HG03045 (cell line): ENCODE results near the gene ERG.

Experiments used
- ATAC-seq: cut with Tn5 transposase; IDR thresholded peaks from one replicate; pipeline ENCODE4 v1.9.1; 2021; ENCODE audit warnings: mild to moderate bottlenecking, moderate library complexity; ENCODE audit not compliant: unreplicated experiment

The ERG gene

DNA sequence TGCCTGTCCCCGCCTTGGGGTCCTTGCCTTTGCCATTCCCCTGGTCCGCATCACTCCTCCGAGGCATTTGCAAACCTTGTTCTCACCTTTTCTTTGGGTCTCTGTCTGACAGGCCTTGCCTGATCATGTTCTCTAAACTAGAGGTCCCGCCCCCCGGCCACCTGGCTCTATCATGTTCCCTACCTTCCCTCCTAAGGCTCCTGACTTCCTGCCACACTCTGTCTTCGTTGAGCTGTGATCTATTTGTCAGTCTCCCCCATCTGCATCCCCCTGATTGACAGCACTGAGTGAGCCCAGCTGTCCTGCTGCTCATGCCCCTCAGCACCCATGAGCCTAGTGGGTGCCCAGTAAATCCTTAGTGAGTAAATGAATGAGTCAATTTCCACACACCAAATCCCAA is 22.8 kb downstream of the ERG start:
- no peak for ATAC-seq

DNA sequence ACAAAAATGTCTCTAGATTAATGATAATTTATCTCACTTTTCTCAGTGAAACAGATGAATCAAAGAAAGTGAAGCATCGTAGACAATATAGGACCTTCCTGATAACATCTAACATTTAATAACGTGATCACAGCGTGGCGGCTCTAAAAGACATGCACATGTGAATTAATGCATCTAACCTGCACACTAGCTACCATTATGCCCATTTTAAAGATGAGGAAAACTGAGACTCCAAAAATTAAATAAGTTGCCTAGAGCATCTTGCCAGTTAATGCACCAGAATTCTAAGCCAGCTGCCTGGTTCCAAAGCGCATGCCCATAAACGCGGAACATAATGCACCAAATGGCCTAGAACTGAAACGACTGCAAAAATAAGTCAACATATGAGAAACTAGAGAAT is 23.5 kb downstream of the ERG start:
- ATAC-seq: no peak

DNA sequence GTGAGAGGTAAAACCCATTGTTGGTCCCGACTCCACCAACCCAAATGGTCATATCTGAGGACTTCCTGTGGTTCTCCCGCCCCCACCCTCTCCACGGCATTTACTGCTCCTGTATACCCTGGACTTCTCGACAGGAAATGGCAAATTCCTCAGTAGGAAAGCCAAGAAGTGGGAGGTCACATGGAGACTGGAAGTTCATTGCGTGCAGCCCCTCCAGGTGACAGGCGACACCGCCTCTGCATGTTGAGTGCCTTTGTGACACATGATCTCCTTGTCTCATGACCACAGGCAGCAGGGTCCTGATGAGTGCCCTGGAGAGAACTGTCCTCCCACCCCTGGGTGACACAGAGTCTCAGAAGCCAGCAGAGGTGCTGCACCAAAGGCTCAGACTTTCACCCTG is 24.2 kb downstream of the ERG start:
- ATAC-seq: no peak

DNA sequence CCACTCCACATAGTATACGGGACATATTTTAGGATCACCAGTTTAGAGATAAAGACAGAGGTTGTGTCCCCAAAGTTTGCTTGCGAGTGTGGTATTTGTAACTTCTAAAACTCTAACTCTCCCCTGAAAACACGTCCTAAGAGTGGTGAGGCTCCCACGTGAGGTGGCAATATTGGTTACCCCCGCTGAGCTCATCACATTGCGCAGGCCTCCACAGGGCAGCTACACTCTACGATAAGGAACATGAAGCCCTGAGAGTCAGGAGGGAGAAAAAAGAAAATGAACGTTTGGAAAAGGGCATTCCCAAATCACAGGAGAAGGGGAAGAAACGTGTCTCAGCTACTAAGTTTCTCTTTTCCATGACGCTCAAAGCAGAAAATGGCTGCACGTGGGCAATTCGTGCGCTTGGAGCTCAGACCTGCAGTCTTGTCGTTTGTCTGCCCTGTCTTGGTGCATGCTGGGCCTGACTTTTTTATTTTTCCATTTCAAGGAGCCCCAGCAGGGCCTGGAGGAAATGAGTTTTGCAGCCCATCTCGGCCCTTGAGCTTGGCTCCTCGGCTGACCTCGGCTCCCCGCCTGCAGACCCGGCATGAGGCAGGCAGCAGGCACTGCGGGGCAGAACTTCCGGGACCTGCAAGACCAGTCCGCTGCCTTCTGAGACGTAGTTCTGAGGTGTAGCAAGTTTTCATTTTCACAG is 25.7 kb downstream of the ERG start:
- no peak for ATAC-seq

DNA sequence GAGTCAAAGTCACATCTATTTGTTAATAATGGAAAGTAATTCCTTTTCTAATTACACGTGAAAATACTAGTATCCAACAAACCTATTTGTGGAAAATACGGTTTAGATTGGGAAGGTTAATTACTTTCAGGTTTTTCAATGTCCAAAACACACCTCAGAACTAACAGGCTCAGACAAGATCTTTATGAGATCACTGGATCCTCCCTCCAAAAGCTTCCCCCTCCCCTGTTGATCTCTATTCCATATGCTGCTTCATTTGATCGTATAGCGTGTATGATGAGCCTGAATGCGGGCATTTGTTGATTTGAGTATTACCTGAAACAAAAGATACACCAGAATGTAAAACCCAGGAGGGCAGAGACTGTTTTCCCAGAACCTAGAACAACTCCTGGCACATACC is 26.5 kb downstream of the ERG start:
- ATAC-seq: no peak

DNA sequence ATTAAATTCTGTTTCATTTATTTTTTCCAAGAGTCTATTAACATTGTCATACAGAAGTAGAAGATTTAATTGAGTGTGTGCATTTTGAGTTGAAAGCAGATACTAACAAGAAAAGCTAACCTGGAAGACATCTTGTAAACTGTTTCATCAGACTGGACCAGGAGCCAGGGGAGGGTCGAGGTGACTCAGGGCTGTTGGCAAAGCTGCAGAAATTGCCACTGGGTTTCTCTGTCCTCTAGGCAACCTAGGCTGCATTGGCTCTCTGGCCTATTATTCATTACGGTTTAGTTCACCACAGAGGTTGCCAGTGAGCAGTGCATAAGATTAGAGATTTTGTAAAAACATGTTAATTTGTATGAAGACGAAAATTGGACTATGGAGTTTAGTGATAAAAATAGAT is 27.5 kb downstream of the ERG start:
- ATAC-seq: no peak

DNA sequence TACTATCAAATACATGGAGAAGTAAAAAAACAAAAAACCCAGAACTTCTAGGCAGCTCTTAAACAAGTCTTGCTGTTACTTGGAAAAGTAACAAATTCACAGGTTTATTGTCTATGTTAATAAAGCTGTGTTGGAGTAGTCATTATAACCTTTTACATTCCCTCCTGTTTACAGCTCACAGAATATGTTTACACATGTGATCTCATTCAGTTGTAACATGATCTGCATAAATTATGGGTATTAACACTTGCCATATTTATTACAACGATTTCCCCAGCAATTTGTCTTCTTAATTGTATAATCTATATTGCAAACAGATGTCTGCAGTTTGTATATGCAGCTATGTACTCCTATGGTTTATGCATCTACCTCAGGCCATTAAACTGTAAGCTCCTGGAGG is 28.6 kb downstream of the ERG start:
- ATAC-seq: no peak

DNA sequence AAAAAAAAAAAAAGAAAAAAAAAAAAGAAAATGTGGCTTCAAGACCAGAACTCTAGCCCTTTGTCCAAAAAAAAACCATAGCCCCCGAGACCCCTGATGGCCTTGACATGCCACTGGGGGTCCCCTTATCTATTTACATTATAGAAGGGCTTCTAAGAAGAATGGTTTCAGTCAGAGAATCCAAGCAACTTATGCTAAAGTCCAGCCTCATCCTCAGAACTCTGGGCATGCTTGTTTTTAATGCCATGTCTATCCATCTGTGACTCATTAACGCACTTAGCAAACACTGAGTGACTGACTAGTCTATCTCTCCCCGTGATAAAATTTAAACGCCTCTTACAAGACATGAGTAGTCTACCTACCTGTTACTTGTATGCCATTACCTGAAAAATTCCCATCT is 29.3 kb downstream of the ERG start:
- no peak for ATAC-seq

DNA sequence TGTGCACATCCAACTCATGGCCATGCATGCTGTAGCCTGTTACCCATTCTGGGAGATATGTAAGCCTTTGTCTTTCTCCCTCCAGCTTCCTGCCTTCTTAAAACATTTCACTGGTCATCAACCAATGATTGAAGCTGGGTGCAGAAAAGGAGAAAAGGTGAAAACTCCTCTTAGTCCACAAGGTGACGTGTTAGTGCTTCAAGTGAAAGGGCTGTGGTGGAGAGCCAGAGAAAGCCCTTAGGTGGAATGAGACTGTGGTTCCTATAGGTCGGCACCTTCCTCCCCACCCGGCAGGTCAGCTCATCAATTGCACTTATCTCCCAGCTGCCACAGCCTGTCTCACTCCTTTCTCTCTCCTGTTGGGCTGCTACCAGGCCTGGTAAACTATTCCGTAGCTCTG is 30.4 kb downstream of the ERG start:
- no peak for ATAC-seq

DNA sequence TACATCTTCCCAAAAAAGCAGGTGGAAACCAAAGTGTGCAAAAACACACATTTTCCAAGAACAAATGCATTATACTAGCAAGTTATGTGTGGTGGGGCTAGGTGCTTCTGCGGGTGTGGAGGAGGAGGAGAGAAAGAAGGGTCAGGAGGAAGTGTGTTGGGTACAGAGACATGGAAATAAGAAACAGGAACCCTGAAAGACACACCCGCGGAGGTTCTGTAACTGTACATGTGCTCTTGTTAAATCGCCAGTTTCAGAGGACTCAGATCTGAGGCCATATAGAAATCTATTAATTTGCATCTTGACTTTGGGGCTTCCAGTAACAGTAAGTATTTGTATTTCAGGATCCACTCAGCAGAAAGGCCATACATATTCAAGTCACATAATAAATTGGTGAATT is 30.9 kb downstream of the ERG start:
- ATAC-seq: no peak

DNA sequence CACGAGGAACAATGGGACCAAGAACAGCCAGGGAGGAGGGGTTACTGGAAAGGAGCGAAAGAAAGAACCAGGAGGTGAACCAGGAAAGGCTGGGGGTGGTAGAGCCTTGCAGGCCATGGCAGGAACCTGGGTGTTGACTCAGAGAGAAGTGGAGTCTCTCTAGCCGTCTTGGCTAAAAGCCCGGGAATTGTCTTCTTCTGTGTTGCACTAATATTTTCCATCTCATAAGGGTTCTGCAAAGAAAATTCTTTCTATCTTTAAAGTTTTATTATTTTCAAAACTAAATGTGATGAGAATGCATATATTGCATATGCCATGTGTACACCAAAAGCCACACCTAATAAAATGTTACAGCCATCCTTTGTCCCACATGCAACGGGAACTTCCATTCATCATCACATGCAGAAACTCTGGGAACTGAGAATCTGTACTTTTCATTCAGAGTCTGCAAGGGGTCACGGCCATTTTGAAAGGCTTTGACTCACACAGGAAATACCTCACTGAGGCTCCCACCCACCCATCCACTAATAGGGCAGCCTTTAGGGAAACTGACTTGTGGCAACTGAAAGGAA is 38.0 kb downstream of the ERG start:
- ATAC-seq: no peak

DNA sequence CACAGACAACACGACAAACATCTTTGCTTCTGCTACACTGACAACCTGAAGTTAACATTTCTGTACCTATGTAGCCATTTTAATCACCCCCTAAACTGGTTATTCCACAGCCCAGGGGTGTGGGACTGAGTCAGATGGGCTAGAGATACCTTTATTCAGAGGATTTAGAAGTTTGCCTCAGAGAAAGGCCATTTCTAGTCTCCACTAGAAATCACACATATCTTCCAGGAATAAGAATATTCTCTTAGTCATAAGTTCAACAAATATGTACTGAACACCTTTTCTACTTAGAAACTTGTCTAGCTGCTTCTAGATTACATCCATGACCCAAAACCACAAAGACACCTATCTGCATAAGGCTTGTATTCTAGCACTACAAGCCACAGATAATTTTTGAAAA is 38.8 kb downstream of the ERG start:
- no peak for ATAC-seq

DNA sequence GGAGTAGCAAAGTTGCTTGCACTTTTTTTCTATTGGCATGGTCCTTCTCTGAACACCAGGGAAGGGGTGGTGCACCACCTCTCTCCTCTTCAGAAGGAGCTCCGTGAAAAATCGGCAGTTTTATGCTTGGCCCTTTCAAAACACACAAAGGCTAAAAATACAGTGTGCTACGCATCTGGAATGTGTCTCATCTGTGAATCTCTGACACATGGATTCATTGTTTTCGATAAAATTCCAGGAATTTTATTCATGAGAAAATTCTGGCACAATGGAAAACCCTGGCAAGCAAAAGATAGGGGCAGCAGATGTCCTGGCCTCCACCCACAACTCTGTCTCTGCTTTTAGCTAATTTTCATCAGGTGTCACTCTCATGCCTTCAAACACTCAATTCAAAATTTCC is 42.9 kb downstream of the ERG start:
- no peak for ATAC-seq

DNA sequence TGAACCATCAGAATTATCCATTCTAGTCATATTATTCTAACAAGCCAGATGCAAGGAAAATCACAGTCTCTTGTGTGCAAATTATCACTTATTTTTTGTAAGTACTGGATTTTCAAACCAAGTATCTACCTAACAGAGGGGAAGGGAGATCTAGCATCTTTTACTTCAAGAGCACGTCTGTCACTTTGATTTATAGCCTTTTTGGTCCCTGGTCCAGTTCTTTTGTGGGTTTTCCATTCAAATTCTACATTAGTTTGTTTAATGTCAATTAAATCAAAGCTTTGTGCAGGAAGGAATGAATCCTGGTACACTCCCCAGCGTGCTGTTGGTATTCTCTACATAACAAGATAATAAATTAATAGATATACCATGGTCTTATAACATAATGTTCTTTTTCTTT is 43.6 kb downstream of the ERG start:
- ATAC-seq: no peak

DNA sequence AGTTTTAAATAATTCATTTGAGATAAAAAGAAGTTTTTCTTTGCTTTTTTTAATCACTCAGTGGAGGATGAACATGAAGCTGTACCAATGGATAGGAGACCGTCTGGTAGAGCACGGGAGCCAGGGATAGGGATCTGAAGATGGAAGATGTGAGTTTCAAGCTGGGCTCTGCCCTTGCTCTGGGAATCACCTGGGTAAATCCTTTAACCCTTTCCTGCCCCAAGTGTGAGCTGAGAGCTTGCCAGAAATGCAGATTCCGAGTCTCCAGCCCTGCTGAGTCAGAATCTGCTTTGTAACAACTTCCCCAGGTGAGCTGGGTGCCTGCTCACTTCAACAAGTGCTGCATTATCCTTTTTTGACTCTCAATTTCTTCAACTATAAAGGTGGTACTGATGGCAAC is 44.1 kb downstream of the ERG start:
- ATAC-seq: no peak

DNA sequence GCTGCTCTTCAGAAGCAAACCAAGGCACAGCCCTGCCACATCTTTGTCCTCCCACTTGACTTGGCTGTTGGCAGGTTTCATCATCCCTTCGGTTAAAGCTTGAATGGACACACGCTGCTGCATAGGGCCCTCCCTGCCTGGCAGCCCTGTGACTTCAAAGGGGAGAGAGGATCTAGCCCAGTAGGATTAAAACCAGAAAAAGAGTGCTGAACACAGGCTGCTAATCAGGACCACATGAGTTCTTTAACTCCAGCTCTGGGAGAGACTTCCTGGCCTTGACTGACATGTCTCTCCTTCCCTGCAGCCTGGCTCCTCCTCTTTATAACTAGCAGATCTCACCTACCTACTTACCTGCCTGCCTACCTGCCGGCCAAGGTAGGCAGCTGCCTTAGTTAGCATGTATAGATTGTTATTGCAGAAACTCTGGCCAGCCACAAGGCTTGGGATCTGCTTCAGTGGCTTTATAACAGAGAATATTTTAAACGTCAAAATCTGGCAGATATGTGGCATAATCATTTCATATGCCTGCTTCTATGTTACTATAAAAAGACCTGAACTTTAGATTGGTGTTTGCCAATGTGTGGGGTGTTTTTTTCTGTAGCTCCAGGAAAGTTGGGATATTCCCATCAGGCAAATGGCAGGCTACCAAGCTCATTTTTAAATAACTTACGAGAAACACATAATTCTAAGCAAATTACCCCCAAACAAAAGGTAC is 49.4 kb downstream of the ERG start:
- no peak for ATAC-seq

DNA sequence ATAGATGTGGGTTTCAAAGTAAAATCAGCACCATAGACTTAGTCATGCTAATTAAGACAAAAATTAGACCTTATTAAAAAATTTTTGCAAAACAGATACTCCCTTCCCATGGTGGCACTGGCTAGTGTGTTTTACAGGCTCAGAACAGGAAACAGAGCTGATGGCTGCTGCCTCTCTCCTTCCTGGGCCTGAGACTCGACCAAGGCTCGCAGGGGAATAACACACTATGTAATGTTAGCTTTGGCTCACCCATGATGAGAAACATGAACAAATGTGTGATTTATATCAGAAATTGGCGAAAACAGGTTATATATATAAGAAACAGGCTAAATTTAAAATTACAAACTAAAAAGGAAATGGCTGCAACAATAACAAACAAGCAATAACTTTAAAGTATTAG is 50.7 kb downstream of the ERG start:
- no peak for ATAC-seq

DNA sequence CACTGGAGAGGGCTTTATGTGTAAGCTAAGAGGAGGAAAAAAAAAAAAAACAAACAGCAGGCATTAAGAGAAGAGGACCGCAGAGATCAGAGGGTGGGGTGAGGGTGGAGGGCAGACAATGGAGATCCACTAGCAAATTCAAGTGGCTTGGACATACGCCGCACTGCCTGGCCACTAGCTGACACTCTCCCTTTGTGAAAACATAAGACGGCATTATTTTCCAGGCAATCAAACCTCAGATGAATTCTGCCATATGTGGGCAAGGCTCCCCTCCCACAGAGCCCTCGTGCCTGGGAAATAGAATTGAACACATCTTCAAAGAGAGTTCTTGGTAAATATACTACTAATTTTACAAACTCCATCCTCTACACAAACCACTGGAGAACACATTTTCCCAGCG is 53.6 kb downstream of the ERG start:
- ATAC-seq: no peak

DNA sequence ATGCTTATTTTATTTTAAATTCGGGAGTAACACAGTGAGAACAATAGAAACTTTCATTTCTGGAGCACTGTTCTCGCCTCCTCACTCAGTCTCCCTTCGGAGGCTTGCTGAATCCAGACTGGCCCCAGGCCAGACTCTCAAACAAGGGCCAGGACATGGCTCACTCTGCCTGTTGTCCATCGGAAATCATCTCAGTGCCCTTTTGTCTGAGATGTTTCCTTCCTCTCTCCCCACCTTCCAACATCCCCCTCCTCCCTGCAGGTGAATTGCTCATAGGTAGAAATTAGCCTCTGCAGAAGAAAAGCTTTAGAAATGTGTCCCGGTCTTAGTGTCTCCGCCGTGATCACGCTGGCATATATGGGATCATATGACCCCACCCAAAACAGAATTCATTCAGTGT is 55.2 kb downstream of the ERG start:
- ATAC-seq: no peak

DNA sequence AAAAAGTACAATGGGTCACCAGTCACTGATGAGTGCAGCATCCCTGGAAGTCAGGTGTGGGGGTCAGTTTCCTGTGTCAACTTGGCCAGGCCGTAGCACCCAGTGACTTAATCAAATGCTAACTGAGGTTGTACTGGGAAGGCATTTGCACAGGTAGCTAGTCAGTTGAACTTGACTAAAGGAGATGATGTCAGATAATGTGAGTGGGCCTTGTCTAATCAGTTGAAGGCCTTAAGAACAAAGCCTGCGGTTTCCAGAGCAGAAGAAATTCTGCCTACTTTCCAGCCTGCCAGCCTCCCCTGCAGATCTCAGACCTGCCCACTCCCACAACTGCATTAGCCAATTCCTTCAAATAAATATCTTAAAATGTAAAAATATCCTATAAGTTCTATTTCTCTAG is 57.1 kb downstream of the ERG start:
- ATAC-seq: no peak

DNA sequence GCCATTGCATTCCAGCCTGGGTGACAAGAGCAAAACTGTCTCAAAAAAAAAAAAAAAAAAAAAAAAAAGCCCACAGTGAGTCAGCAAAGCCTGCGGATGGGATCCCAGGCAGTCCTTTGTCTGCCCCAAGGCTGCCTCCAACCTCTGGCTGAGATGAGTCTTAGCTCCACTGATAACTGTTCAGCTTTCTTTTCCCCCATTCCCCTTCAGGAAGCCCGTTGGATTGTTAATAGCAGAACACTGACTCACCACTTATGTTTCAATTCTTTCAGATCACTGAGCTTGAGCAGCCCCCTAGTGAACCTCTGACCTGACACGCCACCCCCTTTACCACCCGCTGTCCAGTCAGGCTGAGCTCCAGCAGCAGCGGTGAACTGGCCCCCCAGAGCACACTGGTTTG is 57.5 kb downstream of the ERG start:
- ATAC-seq: no peak

DNA sequence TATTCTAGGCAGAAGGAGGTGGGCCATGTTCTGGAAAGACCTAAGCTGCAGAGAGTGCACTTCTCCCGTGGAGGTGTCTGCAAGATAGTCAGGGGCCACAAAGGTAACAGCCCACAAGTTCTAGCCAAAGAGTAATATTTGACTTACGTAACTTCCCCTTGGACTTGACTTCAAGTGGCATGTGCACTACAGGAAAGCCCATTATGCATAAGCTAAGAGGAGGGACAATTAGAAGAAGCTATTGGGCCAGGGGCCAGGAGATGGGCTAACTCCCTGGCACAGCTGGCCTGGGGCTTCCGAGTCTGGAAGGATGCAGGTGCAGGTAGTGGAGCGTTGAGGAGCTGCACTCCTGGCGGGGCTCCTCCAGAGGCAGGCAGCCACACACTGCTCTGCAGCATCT is 58.3 kb downstream of the ERG start:
- no peak for ATAC-seq

DNA sequence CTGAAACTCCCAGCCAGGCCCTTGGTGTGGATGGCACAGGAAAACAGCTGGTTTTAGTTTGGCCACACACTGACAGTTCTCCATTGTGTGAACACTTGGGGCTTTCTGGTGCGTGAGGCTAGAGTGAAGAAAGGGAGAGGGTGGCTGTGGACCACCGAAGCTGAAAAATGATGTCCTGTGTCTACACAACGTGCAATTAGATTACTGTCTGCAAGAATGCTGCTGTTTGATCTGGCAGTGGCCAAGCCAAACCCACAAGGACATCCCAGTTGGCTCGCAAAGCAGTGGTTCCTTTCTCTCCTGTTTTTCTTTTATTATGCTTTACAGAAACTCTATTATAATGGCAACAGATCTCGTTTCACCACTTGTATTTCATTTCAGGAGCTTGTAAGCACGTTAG is 58.9 kb downstream of the ERG start:
- no peak for ATAC-seq
